GM10847 (cell line): ENCODE results near the gene FDXACB1.

Experiments
- POLR2A ChIP-seq: IDR thresholded peaks from 2 replicates; pipeline ENCODE4 v1.6.1; 2011; ENCODE audit not compliant: insufficient read length; ENCODE audit errors: extremely low read depth

The FDXACB1 gene

GRCh38 chr11:111870886-111871692 is 7.9 kb downstream of the FDXACB1 start, which contains the start of gene ALG9:
Gene ALG9 (minus strand): TSS chr11:111871581. CDS start chr11:111871482, 99 bp downstream.
- peak; percentile 73 for TF ChIP-seq POLR2A

GRCh38 chr11:111870522-111870885 is 8.5 kb downstream of the FDXACB1 start:
- TF ChIP-seq POLR2A: no peak

- no peak for TF ChIP-seq POLR2A
Measured at GRCh38 chr11:111870113-111870512, 8.9 kb downstream of the FDXACB1 start.

- TF ChIP-seq POLR2A: no peak
Measured at GRCh38 chr11:111860257-111860656, 18.7 kb downstream of the FDXACB1 start.

GRCh38 chr11:111855506-111855905 is 23.5 kb downstream of the FDXACB1 start:
- TF ChIP-seq POLR2A: no peak

- TF ChIP-seq POLR2A: no peak
Measured at GRCh38 chr11:111852103-111852502, 26.9 kb downstream of the FDXACB1 start.

GRCh38 chr11:111851636-111852035 is 27.3 kb downstream of the FDXACB1 start:
- no peak for TF ChIP-seq POLR2A

GRCh38 chr11:111851067-111851466 is 27.9 kb downstream of the FDXACB1 start:
- TF ChIP-seq POLR2A: no peak

GRCh38 chr11:111849631-111850030 is 29.3 kb downstream of the FDXACB1 start:
- TF ChIP-seq POLR2A: no peak

- no peak for TF ChIP-seq POLR2A
Measured at GRCh38 chr11:111846636-111847035, 32.3 kb downstream of the FDXACB1 start.

- TF ChIP-seq POLR2A: no peak
Measured at GRCh38 chr11:111846063-111846462, 32.9 kb downstream of the FDXACB1 start.

GRCh38 chr11:111845276-111846028 is 33.5 kb downstream of the FDXACB1 start:
- TF ChIP-seq POLR2A: no peak

- no peak for TF ChIP-seq POLR2A
Measured at GRCh38 chr11:111843661-111844060, 35.3 kb downstream of the FDXACB1 start.

- TF ChIP-seq POLR2A: no peak
Measured at GRCh38 chr11:111841370-111842053, 37.5 kb downstream of the FDXACB1 start.

GRCh38 chr11:111840143-111840542 is 38.8 kb downstream of the FDXACB1 start:
- TF ChIP-seq POLR2A: no peak

GRCh38 chr11:111838054-111838453 is 40.9 kb downstream of the FDXACB1 start:
- TF ChIP-seq POLR2A: no peak
